ENCODE results near the gene SART3.

Gene SART3

GRCh38 chr12:108602209-108602705, 41.3 kb upstream of the SART3 start:
- no peak for FAIRE-seq
- TF ChIP-seq POLR2A (IDR thresholded peaks at IDR 0.05; ENCODE audit: low read depth, low read length) = no peak
- no peak for DNase-seq (ENCODE audit: insufficient read length, low spot score)

DNA sequence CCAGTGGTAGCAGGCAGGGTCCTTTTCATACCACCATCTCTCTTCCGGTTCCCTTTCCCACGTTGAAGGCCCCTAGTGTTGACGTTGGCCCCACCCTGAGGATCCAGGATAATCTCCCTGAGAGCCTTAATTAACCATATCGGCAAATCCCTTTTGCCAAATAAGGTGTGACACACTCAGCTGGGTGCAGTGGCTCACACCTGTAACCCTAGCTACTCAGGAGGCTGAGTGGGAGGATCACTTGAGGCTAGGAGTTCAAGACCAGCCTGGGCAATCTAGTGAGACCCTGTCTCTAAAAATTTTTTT, 39.7 kb upstream of the SART3 start:
- no peak for DNase-seq (ENCODE audit: insufficient read length, low spot score)
- no peak for FAIRE-seq
- no peak for TF ChIP-seq POLR2A (IDR thresholded peaks at IDR 0.05; ENCODE audit: low read depth, low read length)

DNA sequence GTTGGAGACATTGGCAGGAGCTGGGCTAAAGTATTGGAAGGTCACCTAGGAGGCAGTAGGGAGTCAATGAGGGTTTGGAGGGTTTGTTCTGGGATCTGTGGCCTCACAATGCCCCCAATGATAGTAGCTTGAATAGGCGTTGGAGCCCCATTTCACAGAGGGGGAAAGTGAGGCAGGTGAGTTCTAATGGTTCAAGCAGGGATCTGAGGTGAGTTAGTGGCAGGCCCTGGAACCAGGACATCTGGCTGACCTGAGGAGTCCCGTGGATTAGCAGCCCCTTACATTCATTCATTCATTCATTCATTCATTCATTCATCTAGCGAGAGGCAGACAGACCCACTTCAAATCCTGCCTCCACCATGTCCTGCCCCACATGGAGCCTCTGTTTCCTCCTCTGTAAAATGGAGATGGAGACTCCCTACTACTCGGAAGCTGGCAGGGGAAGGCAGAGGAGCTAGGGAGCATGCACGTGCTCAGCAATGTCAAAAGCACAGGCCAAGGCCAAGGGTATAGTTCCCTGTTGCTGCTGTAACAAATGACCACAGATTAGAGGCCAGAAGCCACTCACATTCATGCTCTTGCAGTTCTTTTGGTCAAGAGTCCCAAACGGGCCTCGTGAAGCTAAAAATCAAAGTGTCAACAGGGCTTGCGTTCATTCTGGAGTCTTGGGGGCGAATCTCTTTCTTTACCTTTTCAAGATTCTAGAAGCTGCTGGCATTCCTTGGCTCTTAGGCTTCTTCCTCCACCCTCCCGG, 39.2 kb upstream of the SART3 start:
- TF ChIP-seq POLR2A (IDR thresholded peaks at IDR 0.05; ENCODE audit: low read depth, low read length) = no peak
- DNase-seq (ENCODE audit: insufficient read length, low spot score) (no peak), FAIRE-seq (no peak)

- no peak for TF ChIP-seq POLR2A (IDR thresholded peaks at IDR 0.05; ENCODE audit: low read depth, low read length)
- DNase-seq (ENCODE audit: insufficient read length, low spot score) (no peak), FAIRE-seq (no peak)
Measured at GRCh38 chr12:108599541-108599940, 38.6 kb upstream of the SART3 start.

GRCh38 chr12:108598553-108599250, 37.7 kb upstream of the SART3 start:
- no peak for DNase-seq (ENCODE audit: insufficient read length, low spot score)
- FAIRE-seq = no peak
- no peak for TF ChIP-seq POLR2A (IDR thresholded peaks at IDR 0.05; ENCODE audit: low read depth, low read length)

DNA sequence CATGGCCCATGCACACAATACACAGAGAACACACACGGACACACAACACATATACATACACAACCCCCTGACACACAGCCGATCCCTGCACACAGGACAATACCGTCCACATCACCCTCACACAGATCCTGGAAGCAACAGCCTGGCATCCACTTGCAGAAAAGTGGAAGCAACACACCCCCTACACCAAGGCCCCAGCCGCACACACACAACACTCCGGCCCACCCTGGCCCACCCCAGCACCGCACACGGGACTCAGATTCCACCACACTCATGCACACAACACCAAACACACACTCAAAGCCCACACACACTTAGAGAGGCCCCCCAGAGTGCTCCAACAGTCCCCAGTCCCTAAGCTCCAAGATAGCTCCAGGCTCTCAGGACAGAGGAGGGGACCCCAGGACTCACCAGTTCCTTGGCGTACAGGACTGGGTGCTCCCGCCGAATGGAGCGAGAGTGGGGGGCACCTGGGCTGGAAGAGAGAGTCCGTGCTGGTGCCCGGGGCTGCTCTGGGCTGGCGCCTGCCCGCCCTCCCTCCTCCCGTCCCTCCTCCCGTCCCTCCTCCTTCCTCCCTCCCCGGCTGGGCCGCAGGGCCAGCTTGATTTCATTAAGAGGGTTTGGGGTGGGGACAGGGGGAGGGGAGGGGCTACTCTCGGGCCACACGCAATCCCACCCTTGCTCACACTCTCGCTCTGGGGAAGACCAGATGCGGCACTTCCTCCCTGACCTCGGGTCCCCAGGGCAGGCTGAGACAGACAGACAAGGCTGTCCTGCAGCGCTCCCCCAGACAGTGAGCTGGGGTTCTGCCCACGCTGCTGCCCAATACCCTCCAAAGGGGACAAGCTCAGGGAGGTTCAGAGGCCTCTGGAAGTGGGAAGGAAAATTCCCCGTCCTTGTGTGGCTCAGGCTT, 36.8 kb upstream of the SART3 start, which contains the start of gene TMEM119:
TMEM119 (minus strand) TSS at position 526 of the 913 bp plus-strand sequence. CDS start 5,701 bp downstream, outside the sequence.
- FAIRE-seq (no peak), DNase-seq (ENCODE audit: insufficient read length, low spot score) (no peak)
- no peak for TF ChIP-seq POLR2A (IDR thresholded peaks at IDR 0.05; ENCODE audit: low read depth, low read length)

- DNase-seq (ENCODE audit: insufficient read length, low spot score) (no peak), FAIRE-seq (no peak)
- no peak for TF ChIP-seq POLR2A (IDR thresholded peaks at IDR 0.05; ENCODE audit: low read depth, low read length)
Measured at GRCh38 chr12:108596854-108597558, 36.0 kb upstream of the SART3 start.

DNA sequence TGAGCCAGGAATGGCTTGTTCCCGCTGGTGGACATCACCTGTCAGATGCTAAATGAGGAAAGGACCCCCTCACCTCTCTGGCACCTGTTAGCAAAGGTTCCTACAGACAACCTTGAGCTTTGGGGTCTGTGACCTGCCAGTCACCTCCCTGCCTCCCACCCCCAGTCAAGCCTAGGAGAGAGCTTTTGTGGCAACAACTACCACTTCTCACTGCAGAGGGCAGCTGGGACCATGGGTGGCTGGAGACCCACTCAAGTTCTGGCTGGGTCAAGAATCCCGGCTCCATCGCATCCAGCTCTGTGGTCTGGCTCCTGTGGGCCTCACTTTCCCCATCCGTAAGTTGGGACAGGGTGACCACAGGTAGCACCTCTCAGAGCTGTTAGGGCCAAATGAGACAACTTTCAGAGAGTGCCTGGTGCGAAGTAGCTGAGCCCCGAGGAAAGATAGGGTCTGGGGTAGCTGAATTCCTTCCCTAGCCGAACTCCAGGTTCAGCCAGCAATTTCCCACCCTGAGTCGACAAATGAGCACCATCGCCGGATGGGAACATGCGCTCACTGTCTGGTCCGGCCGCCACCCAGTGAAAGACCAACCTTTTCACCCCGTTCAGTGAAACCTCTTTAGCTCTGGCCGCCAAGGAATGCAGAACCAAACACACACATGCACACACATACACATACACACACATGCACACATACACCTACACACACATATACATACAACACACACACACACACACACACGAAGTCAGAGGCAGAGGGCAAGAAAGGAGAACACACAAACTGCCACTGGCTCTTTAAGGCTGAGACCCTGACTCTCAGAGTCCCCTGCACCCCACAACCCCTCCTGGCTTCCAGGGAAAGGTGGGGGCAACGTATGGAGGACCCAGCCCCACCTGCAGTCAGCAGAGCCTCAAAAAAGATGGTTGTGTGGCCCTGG, 35.0 kb upstream of the SART3 start:
- no peak for DNase-seq (ENCODE audit: insufficient read length, low spot score)
- TF ChIP-seq POLR2A (IDR thresholded peaks at IDR 0.05; ENCODE audit: low read depth, low read length) = no peak
- no peak for FAIRE-seq

- FAIRE-seq = no peak
Measured at GRCh38 chr12:108594960-108595710, 34.2 kb upstream of the SART3 start.

GRCh38 chr12:108594323-108594903, 33.4 kb upstream of the SART3 start:
- DNase-seq (ENCODE audit: insufficient read length, low spot score) = no peak
- no peak for FAIRE-seq
- no peak for TF ChIP-seq POLR2A (IDR thresholded peaks at IDR 0.05; ENCODE audit: low read depth, low read length)

More at GRCh38 chr12:108594960-108595710, 34.2 kb upstream of the SART3 start:
- DNase-seq (ENCODE audit: insufficient read length, low spot score) = no peak
- TF ChIP-seq POLR2A (IDR thresholded peaks at IDR 0.05; ENCODE audit: low read depth, low read length) = no peak
